Rectal smooth muscle tissue (tissue), 1 donor: ENCODE data around the gene MOGAT1.

Source experiments
- H3K27ac ChIP-seq: one replicate; pipeline ENCODE4 v1.7.0; 2013; ENCODE audit warnings: low read depth, low read length, inconsistent platforms
- H3K27me3 ChIP-seq: one replicate; pipeline ENCODE4 v1.7.0; 2013; ENCODE audit warnings: low read length; ENCODE audit not compliant: control insufficient read depth, insufficient read depth
- H3K36me3 ChIP-seq: one replicate; pipeline ENCODE4 v1.7.0; 2013; ENCODE audit warnings: low read length; ENCODE audit not compliant: control insufficient read depth, insufficient read depth
- H3K4me1 ChIP-seq: one replicate; pipeline ENCODE4 v1.7.0; 2013; ENCODE audit warnings: low read length; ENCODE audit not compliant: control insufficient read depth, insufficient read depth
- H3K4me3 ChIP-seq: one replicate; pipeline ENCODE4 v1.7.0; 2013; ENCODE audit warnings: low read length
- H3K9ac ChIP-seq: one replicate; pipeline ENCODE4 v1.7.0; 2013; ENCODE audit warnings: low read length

Gene MOGAT1, protein sequence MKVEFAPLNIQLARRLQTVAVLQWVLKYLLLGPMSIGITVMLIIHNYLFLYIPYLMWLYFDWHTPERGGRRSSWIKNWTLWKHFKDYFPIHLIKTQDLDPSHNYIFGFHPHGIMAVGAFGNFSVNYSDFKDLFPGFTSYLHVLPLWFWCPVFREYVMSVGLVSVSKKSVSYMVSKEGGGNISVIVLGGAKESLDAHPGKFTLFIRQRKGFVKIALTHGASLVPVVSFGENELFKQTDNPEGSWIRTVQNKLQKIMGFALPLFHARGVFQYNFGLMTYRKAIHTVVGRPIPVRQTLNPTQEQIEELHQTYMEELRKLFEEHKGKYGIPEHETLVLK

GRCh38 chr2:222671259-222672067, at the start of gene MOGAT1:
TSS of gene MOGAT1 (plus strand) at chr2:222671658. CDS start at chr2:222671786, 128 bp downstream.
- Histone ChIP-seq H3K27me3 (peaks cover 2% of the 10 kb centered on the region), H3K4me3 (peak within 1 kb of the TSS; percentile 56), H3K4me1 (no peaks in the 10 kb centered on the region), H3K36me3 (no peaks in the 10 kb centered on the region), H3K27ac (no peak within 1 kb of the TSS), H3K9ac (no peak within 1 kb of the TSS)

- Histone ChIP-seq H3K4me1 (peaks cover 2% of the 10 kb centered on the region), H3K9ac (no peak overlapping the region), H3K27me3 (no peaks in the 10 kb centered on the region), H3K27ac (no peak overlapping the region), H3K36me3 (peaks cover 2% of the 10 kb centered on the region), H3K4me3 (no peak overlapping the region)
Observed at GRCh38 chr2:222621893-222622292, 49.6 kb upstream of the MOGAT1 start.

DNA sequence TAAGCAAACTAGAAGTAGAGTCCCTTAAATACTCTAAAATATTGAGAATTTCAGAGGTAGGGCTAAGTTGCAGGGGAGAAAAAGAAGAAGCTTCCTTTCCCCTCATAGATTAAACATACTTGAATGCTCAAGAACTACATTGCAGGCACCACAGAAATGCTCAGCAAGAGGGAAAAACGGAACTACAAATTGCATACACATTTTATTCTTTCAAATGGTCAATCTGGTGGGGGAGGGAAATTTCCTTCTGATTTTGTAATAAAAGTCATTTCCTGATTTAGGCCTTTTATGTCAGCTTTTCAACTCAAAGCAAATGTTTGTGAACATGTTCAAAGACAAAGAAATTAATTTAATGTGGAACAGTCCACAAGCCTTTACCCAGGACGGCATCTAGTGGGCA, 48.5 kb upstream of the MOGAT1 start:
- Histone ChIP-seq H3K27me3 (no peaks in the 10 kb centered on the region), H3K36me3 (peaks cover 2% of the 10 kb centered on the region), H3K4me1 (peaks cover 2% of the 10 kb centered on the region), H3K4me3 (no peak overlapping the region), H3K27ac (no peak overlapping the region), H3K9ac (no peak overlapping the region)

DNA sequence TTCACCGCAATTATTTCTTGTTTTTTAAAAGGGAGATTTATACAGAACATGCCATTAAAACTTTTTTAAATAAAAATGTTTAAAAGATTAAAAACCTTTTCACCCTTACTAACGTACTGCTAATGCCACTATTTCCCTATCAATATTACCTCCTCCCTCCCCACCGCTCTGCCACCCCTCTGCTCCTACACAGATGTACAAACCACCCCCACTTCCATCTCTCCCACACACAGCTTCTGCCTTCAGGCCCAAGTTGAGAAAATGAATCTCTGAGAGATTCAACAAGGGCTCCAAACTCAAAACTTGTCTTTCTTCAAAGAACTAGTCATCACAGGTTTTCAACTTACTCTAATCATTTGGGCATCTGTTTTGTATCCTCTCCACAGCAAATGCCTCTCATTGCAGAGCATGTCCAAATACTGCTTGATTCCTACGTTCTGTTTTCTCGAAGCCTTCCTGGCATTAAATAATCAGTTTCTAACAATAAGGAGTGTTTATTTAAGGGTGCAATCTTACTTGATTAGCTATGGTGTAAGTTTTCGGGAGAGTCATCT, 47.6 kb upstream of the MOGAT1 start:
- Histone ChIP-seq H3K4me1 (peaks cover 2% of the 10 kb centered on the region), H3K27me3 (no peaks in the 10 kb centered on the region), H3K9ac (no peak overlapping the region), H3K4me3 (no peak overlapping the region), H3K27ac (no peak overlapping the region), H3K36me3 (peaks cover 2% of the 10 kb centered on the region)

GRCh38 chr2:222627764-222628163, 43.7 kb upstream of the MOGAT1 start:
- Histone ChIP-seq H3K36me3 (peaks cover 7% of the 10 kb centered on the region), H3K9ac (no peak overlapping the region), H3K27me3 (no peaks in the 10 kb centered on the region), H3K27ac (no peak overlapping the region), H3K4me3 (no peak overlapping the region), H3K4me1 (no peaks in the 10 kb centered on the region)

GRCh38 chr2:222635295-222635694, 36.2 kb upstream of the MOGAT1 start:
- Histone ChIP-seq H3K9ac (no peak overlapping the region), H3K36me3 (peaks cover 6% of the 10 kb centered on the region), H3K4me1 (no peaks in the 10 kb centered on the region), H3K27ac (no peak overlapping the region), H3K27me3 (no peaks in the 10 kb centered on the region), H3K4me3 (no peak overlapping the region)

- Histone ChIP-seq H3K9ac (no peak overlapping the region), H3K27ac (no peak overlapping the region), H3K4me3 (no peak overlapping the region), H3K36me3 (peaks cover 6% of the 10 kb centered on the region), H3K4me1 (no peaks in the 10 kb centered on the region), H3K27me3 (no peaks in the 10 kb centered on the region)
Observed at GRCh38 chr2:222637067-222637466, 34.4 kb upstream of the MOGAT1 start.

GRCh38 chr2:222641336-222641735, 30.1 kb upstream of the MOGAT1 start:
- no peak overlapping the region for H3K9ac ChIP-seq
- no peaks in the 10 kb centered on the region for H3K27me3 ChIP-seq
- no peaks in the 10 kb centered on the region for H3K4me1 ChIP-seq
- peaks cover 9% of the 10 kb centered on the region for H3K36me3 ChIP-seq
- no peak overlapping the region for H3K4me3 ChIP-seq
- H3K27ac ChIP-seq = no peak overlapping the region

- Histone ChIP-seq H3K36me3 (peaks cover 9% of the 10 kb centered on the region), H3K9ac (no peak overlapping the region), H3K4me3 (no peak overlapping the region), H3K4me1 (no peaks in the 10 kb centered on the region), H3K27me3 (no peaks in the 10 kb centered on the region), H3K27ac (no peak overlapping the region)
Observed at GRCh38 chr2:222643134-222643533, 28.3 kb upstream of the MOGAT1 start.

DNA sequence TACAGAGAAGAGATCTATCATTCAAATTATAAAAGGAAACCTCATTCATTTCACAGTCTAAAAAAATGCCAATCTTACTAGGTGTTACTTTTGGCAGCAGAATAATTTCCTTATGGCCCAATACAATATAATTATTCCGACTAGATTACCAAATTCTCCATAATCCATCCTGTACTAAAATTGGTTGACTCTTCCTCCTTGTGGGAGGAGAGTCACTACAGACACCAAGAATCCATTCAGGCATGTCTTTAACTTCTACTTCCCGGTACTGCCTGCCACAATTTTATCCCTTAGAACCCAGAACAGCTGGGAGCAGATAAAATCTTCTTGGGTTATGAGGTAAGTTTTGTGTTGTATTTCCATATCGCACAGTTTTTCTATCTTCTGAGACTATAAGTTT, 25.4 kb upstream of the MOGAT1 start:
- Histone ChIP-seq H3K27me3 (no peaks in the 10 kb centered on the region), H3K36me3 (peaks cover 2% of the 10 kb centered on the region), H3K9ac (no peak overlapping the region), H3K4me3 (no peak overlapping the region), H3K4me1 (no peaks in the 10 kb centered on the region), H3K27ac (no peak overlapping the region)

- no peak overlapping the region for H3K27ac ChIP-seq
- H3K9ac ChIP-seq = no peak overlapping the region
Observed at GRCh38 chr2:222649801-222650200, 21.7 kb upstream of the MOGAT1 start.

DNA sequence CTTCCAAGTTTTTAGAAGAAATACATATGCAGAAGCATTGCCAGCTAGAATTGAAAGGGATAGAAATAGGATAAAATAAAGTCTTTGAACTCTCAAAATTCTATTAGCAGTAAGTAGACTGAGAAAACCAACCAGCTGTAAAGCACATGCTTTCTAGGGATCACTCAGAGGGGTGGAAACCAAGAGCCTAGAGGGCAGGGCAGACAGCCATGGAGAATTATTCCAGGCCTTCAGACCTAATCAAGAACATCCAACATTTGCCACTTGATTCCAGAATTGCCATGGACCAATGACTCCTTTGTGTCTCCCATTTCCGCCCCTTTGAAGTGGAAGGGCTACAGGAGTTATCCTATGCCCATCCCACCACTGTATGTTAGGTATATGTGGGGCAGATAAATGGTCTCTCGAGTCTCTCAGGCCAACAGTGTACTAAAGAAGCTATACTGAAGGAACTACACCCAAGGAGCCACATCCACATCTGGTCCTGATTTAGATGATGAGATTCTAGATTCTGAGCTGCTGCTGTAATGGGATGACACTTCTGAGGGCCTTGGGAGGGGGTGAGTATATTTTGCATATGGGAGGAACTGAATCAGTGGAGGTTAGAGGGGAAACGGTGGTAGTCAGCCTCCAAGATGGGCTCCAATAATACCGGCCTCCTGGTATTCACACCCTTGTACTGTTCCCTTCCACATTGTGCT, 19.6 kb upstream of the MOGAT1 start:
- no peaks in the 10 kb centered on the region for H3K27me3 ChIP-seq
- no peak overlapping the region for H3K27ac ChIP-seq
- no peak overlapping the region for H3K9ac ChIP-seq
- H3K4me3 ChIP-seq = no peak overlapping the region
- H3K4me1 ChIP-seq = peaks cover 8% of the 10 kb centered on the region
- no peaks in the 10 kb centered on the region for H3K36me3 ChIP-seq

More at GRCh38 chr2:222649801-222650200, 21.7 kb upstream of the MOGAT1 start:
- H3K4me1 ChIP-seq = peaks cover 4% of the 10 kb centered on the region
- no peak overlapping the region for H3K4me3 ChIP-seq
- no peaks in the 10 kb centered on the region for H3K27me3 ChIP-seq
- H3K36me3 ChIP-seq = no peaks in the 10 kb centered on the region
